Measurements from ENCODE around the gene GRB2.
"Not testable (repeated sequence)": the region's sequence is repeated elsewhere in the genome, so short reads cannot be mapped to it uniquely, and the experiment has no call there.

DNA sequence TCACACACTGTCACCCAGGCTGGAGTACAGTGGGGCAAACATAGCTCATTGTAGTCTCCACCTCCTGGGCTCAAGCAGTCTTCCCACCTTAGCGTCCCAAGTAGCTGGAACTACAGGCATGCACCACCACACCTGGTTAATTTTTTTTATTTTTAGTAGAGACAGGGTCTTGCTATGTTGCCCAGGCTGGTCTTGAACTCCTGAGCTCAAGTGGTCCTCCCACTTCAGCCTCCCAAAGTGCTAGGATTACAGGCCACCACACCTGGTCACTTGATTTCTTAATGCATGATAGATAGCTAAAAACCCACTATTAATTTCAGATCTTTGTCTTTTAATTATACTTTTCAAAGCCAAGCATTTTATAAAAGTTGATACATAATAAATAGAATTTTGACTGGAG, 26.1 kb downstream of the GRB2 start:
- TF ChIP-seq, protein P1, sequence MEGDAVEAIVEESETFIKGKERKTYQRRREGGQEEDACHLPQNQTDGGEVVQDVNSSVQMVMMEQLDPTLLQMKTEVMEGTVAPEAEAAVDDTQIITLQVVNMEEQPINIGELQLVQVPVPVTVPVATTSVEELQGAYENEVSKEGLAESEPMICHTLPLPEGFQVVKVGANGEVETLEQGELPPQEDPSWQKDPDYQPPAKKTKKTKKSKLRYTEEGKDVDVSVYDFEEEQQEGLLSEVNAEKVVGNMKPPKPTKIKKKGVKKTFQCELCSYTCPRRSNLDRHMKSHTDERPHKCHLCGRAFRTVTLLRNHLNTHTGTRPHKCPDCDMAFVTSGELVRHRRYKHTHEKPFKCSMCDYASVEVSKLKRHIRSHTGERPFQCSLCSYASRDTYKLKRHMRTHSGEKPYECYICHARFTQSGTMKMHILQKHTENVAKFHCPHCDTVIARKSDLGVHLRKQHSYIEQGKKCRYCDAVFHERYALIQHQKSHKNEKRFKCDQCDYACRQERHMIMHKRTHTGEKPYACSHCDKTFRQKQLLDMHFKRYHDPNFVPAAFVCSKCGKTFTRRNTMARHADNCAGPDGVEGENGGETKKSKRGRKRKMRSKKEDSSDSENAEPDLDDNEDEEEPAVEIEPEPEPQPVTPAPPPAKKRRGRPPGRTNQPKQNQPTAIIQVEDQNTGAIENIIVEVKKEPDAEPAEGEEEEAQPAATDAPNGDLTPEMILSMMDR (conservative IDR thresholded peaks at IDR 0.05 in 1 of 2, IDR thresholded peaks at IDR 0.05 in 1 of 2; ENCODE audit: extremely low read depth in 1 of 2, insufficient read depth in 1 of 2, low read depth in 1 of 2, low read length in 2 of 2), result not testable (repeated sequence)
- not testable (repeated sequence) for TF ChIP-seq EZH2 (IDR thresholded peaks at IDR 0.05; ENCODE audit: borderline replicate concordance, low read length)
